ENCODE results near the gene GDPGP1.

DNA sequence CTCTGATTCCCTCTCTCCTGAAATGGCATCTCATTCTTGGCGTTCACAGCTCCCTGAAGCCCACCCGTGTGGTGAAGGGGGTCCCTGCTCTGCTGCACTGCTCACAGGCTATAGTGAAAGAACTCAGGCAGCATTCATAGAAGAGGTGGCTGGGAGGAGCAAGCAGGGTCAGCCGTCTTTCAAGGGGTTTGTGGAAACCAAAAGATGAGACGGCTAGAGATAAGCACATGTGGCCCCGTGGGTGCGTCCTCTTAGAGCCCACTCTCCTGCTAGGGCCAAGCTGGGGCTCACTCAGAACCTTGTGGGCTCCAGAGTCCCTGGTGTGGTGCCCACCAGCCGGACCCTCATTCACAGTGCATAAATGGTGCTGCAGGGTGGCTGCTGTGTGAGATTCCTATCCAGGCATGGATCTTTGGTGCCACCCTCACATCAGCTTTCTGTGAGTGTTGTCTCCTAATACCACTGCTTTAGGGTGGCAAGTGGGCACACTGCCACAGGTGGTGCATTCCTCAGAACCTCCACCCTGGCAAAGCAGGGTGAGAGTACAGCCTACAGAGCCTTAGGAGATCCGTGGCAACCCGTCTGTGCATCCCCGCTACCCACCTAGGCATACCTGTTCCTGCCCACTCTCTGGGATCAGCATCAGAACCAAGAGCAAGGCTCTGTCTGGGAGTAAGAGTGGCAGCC lies 44.1 kb upstream of the GDPGP1 start:
- TF ChIP-seq POLR2A (IDR thresholded peaks at IDR 0.05; ENCODE audit: low read length), result no peak
- no peak for TF ChIP-seq GATA1 (IDR thresholded peaks at IDR 0.05; ENCODE audit: low read depth, low read length)

All from erythroblast (primary cell).